SU-DHL-6 (cell line): ENCODE results near the gene HABP4.

Experiments used
- H2AFZ ChIP-seq: fragments of 200-600 bp; sonication (generic); 2 replicates; pipeline ENCODE4 v1.6.1; 2014; ENCODE audit warnings: low read depth, mild to moderate bottlenecking, moderate library complexity, mixed read lengths, antibody characterized with exemption, low read length; ENCODE audit not compliant: severe bottlenecking
- H3F3A ChIP-seq: fragments of 200-600 bp; shearing (Covaris generic); 2 replicates; pipeline ENCODE4 v1.6.0; 2016; ENCODE audit warnings: antibody characterized with exemption, mild to moderate bottlenecking; ENCODE audit not compliant: insufficient read depth
- H3K27ac ChIP-seq: fragments of 200-600 bp; sonication (generic); 2 replicates; pipeline ENCODE4 v1.5.1; 2016; ENCODE audit warnings: low read depth, mild to moderate bottlenecking, low read length, moderate library complexity, mixed read lengths
- H3K27me3 ChIP-seq: fragments of 200-600 bp; sonication (generic), shearing (Covaris generic); 2 replicates; pipeline ENCODE4 v1.6.0; 2014; ENCODE audit warnings: mild to moderate bottlenecking, low read length
- H3K36me3 ChIP-seq: fragments of 200-600 bp; sonication (generic); 2 replicates; pipeline ENCODE4 v1.6.1; 2014; ENCODE audit warnings: mild to moderate bottlenecking, low read length, mixed read lengths
- H3K4me2 ChIP-seq: fragments of 300-600, 200-600 bp; shearing (Covaris generic), sonication (generic); 2 replicates; pipeline ENCODE4 v1.6.0; 2014; ENCODE audit warnings: low read length, low read depth, mild to moderate bottlenecking; ENCODE audit not compliant: poor library complexity, severe bottlenecking
- H3K4me3 ChIP-seq: fragments of 200-600 bp; sonication (generic); 2 replicates; pipeline ENCODE4 v1.5.1; 2014; ENCODE audit warnings: antibody characterized with exemption, low read length, mild to moderate bottlenecking, mixed read lengths; ENCODE audit not compliant: insufficient read depth, poor library complexity, severe bottlenecking
- H3K79me2 ChIP-seq: fragments of 200-600 bp; sonication (generic); 2 replicates; pipeline ENCODE4 v1.6.1; 2014; ENCODE audit warnings: mild to moderate bottlenecking, low read length, moderate library complexity; ENCODE audit not compliant: insufficient read depth
- H3K9ac ChIP-seq: fragments of 200-600 bp; sonication (generic); 2 replicates; pipeline ENCODE4 v1.7.0; 2014; ENCODE audit warnings: mild to moderate bottlenecking, low read length
- H3K9me2 ChIP-seq: fragments of 200-600 bp; sonication (generic); replicated peaks from 2 replicates; pipeline ENCODE4 v1.6.1; 2014; ENCODE audit warnings: low read length; ENCODE audit not compliant: insufficient read depth
- H3K9me3 ChIP-seq: fragments of 200-600 bp; sonication (generic); 2 replicates; pipeline ENCODE4 v1.6.1; 2014; ENCODE audit warnings: low read length, mixed read lengths; ENCODE audit not compliant: insufficient read depth
- H4K20me1 ChIP-seq: fragments of 200-600 bp; sonication (generic); 2 replicates; pipeline ENCODE4 v1.6.1; 2014; ENCODE audit warnings: low read depth, mild to moderate bottlenecking, antibody characterized with exemption, low read length, moderate library complexity, mixed read lengths
- CTCF ChIP-seq: fragments of 200-600 bp; sonication (generic); IDR thresholded peaks from one replicate; pipeline ENCODE4 v1.5.1; 2017; ENCODE audit warnings: antibody characterized with exemption, mild to moderate bottlenecking, low read length, moderate library complexity; ENCODE audit not compliant: insufficient read depth, poor library complexity, severe bottlenecking
- EZH2phosphoT487 ChIP-seq: fragments of 200-600 bp; sonication (generic), shearing (Covaris generic); conservative IDR thresholded peaks from 2 replicates; pipeline ENCODE4 v1.6.1; 2018; ENCODE audit warnings: mild to moderate bottlenecking, antibody characterized with exemption, low read length, moderate library complexity, mixed read lengths

HABP4 gene

GRCh38 chr9:96419691-96419969, 30.3 kb upstream of the HABP4 start:
- Histone ChIP-seq H3K4me3 (peak overlapping the region; percentile 82), H3K36me3 (peaks cover 7% of the 10 kb centered on the region), H4K20me1 (no peaks in the 10 kb centered on the region), H3K79me2 (peaks cover 26% of the 10 kb centered on the region), H3K9me3 (no peaks in the 10 kb centered on the region), H3K4me2 (peak overlapping the region; percentile 98), H3K27me3 (no peaks in the 10 kb centered on the region), H3K27ac (peak overlapping the region; percentile 97), H3K9ac (peak overlapping the region; percentile 100), H2AFZ (peak overlapping the region; percentile 78), H3F3A (peaks cover 15% of the 10 kb centered on the region), H3K9me2 (no peaks in the 10 kb centered on the region)
- no peak for TF ChIP-seq CTCF
- no peak for TF ChIP-seq EZH2phosphoT487

GRCh38 chr9:96420468-96421219, 29.3 kb upstream of the HABP4 start:
- Histone ChIP-seq H3F3A (peaks cover 14% of the 10 kb centered on the region), H3K4me2 (peak overlapping the region; percentile 98), H3K9me3 (no peaks in the 10 kb centered on the region), H3K79me2 (peaks cover 16% of the 10 kb centered on the region), H3K4me3 (peak overlapping the region; percentile 82), H3K9ac (peak overlapping the region; percentile 100), H3K27ac (peak overlapping the region; percentile 97), H3K27me3 (no peaks in the 10 kb centered on the region), H3K9me2 (no peaks in the 10 kb centered on the region), H2AFZ (peak overlapping the region; percentile 78), H3K36me3 (peaks cover 7% of the 10 kb centered on the region), H4K20me1 (no peaks in the 10 kb centered on the region)
- no peak for TF ChIP-seq CTCF
- no peak for TF ChIP-seq EZH2phosphoT487

GRCh38 chr9:96423322-96423984, 26.5 kb upstream of the HABP4 start:
- H3K9me2 ChIP-seq: no peaks in the 10 kb centered on the region
- H3K79me2 ChIP-seq: no peaks in the 10 kb centered on the region; the same call in 1 of the 2 replicates
- no peak for TF ChIP-seq EZH2phosphoT487
- TF ChIP-seq CTCF: no peak
- H3K4me2 ChIP-seq: no peak overlapping the region
- peaks cover 7% of the 10 kb centered on the region for H3F3A ChIP-seq
- no peaks in the 10 kb centered on the region for H4K20me1 ChIP-seq
- H3K4me3 ChIP-seq: no peak overlapping the region
- no peak overlapping the region for H3K9ac ChIP-seq
- H2AFZ ChIP-seq: no peak overlapping the region
- H3K36me3 ChIP-seq: no peaks in the 10 kb centered on the region
- H3K27me3 ChIP-seq: no peaks in the 10 kb centered on the region
- no peaks in the 10 kb centered on the region for H3K9me3 ChIP-seq
- no peak overlapping the region for H3K27ac ChIP-seq
